Thoracic aorta (tissue), 2 donors: ENCODE measurements around the gene SBF1. TPM values are rescaled to one million over a fixed set of nuclear protein-coding genes. Genes with fewer than 3 reads are reported as not detected.
"Not testable (repeated sequence)": the region's sequence is repeated elsewhere in the genome, so short reads cannot be mapped to it uniquely, and the experiment has no call there.

Source experiments
- ATAC-seq: fragments of 150-250 bp; one replicate; pipeline ENCODE4 v1.8.0; 2017; ENCODE audit warnings: low read depth; ENCODE audit not compliant: insufficient number of reproducible peaks, low FRiP score
- DNase-seq: peaks from one replicate; pipeline ENCODE4 v3.0.0-alpha.2; 2020; ENCODE audit warnings: low spot score
- H3K27ac ChIP-seq, 2 donors: fragments of 200-600 bp; sonication (generic); 1 replicate in 1 of 2; 2 replicates in 1 of 2; pipeline ENCODE4 v1.5.1; 2016; ENCODE audit warnings: mild to moderate bottlenecking in 2 of 2, moderate library complexity in 2 of 2
- H3K27me3 ChIP-seq: fragments of 200-600 bp; sonication (generic); replicated peaks from 2 replicates; pipeline ENCODE4 v1.6.0; 2016; ENCODE audit warnings: mild to moderate bottlenecking; ENCODE audit not compliant: insufficient read depth
- H3K36me3 ChIP-seq: fragments of 200-600 bp; sonication (generic); one replicate; pipeline ENCODE4 v1.5.1; 2016
- H3K4me1 ChIP-seq, 2 donors: fragments of 200-600 bp; sonication (generic); 1 replicate in 1 of 2; 2 replicates in 1 of 2; pipeline versions ENCODE4 v1.5.1 to v1.6.0; 2016; ENCODE audit warnings: low read depth in 2 of 2, mild to moderate bottlenecking in 1 of 2; ENCODE audit not compliant: control insufficient read depth in 1 of 2
- H3K4me3 ChIP-seq: fragments of 200-600 bp; sonication (generic); 2 replicates; pipeline ENCODE4 v1.5.1; 2016; ENCODE audit warnings: mild to moderate bottlenecking
- H3K9me3 ChIP-seq: fragments of 200-600 bp; sonication (generic); 2 replicates; pipeline ENCODE4 v1.5.1; 2016
- total RNA-seq, 2 donors: library from RNA; depleted of rRNA; stranded (reverse); fragments of >200 nt; gene quantifications; one replicate each; pipeline versions ENCODE4 v1.1.0 to v1.2.3, GENCODE V29; 2016
- TF ChIP-seq, protein P1 (sequence below): fragments of 200-600 bp; sonication (generic); IDR thresholded peaks from one replicate; pipeline ENCODE4 v1.5.1; 2019; ENCODE audit warnings: antibody characterized with exemption

SBF1 gene
- total RNA-seq, 2 donors from 2014 or later: 72.9 to 99.9 TPM

DNA sequence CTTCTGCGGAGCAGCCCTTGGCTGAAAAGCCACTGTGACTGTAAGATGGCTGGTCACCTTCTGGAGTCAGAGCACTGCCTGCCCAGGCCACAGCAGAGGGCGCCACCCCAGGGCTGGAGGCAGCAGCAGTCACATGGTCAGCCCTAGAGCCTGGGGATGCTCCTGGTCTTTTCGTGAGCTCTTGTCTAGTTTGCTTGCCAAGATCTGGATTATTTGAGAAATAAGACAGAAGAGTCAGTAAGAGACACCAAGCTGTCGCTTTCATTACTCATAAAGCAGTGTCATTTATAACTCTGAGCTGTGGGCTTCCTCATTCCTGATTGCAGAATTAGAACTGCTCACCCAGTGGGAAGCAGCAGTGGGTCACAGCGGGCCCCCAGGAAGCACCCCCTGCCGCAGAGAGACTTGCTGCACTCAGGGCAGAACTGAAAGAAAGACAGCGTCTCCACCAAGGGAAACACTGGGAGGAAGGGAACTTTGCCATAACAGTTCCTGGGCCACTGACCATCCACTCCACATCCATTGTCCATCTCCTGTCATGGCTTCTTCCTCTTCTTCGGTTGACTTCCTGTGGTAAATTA lies 75.0 kb downstream of the SBF1 start:
- TF ChIP-seq, protein P1, sequence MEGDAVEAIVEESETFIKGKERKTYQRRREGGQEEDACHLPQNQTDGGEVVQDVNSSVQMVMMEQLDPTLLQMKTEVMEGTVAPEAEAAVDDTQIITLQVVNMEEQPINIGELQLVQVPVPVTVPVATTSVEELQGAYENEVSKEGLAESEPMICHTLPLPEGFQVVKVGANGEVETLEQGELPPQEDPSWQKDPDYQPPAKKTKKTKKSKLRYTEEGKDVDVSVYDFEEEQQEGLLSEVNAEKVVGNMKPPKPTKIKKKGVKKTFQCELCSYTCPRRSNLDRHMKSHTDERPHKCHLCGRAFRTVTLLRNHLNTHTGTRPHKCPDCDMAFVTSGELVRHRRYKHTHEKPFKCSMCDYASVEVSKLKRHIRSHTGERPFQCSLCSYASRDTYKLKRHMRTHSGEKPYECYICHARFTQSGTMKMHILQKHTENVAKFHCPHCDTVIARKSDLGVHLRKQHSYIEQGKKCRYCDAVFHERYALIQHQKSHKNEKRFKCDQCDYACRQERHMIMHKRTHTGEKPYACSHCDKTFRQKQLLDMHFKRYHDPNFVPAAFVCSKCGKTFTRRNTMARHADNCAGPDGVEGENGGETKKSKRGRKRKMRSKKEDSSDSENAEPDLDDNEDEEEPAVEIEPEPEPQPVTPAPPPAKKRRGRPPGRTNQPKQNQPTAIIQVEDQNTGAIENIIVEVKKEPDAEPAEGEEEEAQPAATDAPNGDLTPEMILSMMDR: no peak
- ATAC-seq (no peak), DNase-seq (no peak)
- Histone ChIP-seq H3K27ac (peak overlapping the region in 1 of 2 donors; percentile 25), H3K4me3 (no peak overlapping the region), H3K4me1 (peaks cover 0 to 4% of the 10 kb centered on the region in 2 donors), H3K27me3 (no peaks in the 10 kb centered on the region), H3K9me3 (no peaks in the 10 kb centered on the region), H3K36me3 (peaks cover 2% of the 10 kb centered on the region)

DNA sequence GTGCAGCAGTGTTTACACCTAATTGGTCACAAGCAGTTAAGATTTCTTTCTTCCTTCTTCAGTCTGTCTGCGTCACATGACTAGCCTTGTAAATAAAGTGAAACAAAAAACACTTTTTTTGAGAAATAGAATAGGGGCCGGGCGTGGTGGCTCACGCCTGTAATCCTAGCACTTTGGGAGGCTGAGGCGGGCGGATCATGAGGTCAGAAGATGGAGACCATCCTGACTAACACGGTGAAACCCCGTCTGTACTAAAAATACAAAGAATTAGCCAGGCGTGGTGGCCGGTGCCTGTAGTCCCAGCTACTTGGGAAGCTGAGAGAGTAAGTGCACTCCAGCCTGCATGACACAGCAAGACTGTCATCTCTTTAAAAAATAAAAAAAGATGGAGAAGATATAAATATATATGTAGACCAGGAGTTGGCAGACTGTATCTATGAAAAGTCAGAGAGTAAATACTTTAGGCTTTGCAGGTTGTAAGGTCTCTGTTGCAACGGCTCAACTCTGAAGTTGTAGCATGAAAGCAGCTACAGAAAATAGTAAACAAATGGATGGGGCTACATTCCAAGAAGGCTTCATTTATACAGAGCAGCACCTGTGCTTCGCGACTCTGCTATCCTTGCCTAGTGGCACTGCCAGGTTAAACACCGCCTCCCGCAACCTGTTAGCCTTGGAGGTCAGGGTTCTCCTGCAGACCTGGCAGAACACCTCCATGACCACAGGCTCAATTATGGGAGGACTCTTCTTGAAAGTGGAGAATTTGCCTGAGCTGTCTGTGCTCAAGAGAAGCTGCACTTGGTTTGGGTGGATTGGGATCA lies 75.8 kb downstream of the SBF1 start:
- Histone ChIP-seq H3K9me3 (no peaks in the 10 kb centered on the region), H3K4me1 (peaks cover 0 to 4% of the 10 kb centered on the region in 2 donors), H3K4me3 (no peak overlapping the region), H3K27ac (peak overlapping the region in 1 of 2 donors; percentile 25), H3K27me3 (no peaks in the 10 kb centered on the region), H3K36me3 (peaks cover 2% of the 10 kb centered on the region)
- DNase-seq: no peak
- ATAC-seq: no peak
- TF ChIP-seq, protein P1: no peak

DNA sequence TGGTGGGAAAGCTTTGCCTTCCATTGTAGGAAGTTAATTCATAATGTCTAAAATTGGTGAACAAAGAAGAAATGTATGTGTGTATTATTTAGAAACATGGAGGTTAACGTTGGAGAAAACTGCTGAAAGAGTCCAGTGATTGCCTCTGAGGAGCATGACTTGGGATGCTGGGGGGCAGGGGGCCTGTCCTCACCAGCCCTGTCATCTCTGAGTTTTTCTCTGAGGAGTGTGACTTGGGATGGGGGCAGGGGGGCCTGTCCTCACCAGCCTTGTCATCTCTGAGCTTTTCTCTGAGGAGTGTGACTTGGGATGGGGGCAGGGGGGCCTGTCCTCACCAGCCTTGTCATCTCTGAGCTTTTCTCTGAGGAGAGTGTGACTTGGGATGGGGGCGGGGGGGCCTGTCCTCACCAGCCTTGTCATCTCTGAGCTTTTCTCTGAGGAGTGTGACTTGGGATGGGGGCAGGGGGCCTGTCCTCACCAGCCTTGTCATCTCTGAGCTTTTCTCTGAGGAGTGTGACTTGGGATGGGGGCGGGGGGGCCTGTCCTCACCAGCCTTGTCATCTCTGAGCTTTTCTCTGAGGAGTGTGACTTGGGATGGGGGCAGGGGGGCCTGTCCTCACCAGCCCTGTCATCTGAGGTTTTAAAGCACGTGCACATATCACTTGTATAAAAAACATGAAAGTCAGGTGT lies 77.3 kb downstream of the SBF1 start:
- H3K36me3 ChIP-seq, H3K27ac ChIP-seq, H3K4me3 ChIP-seq, H3K4me1 ChIP-seq, DNase-seq, H3K9me3 ChIP-seq, ATAC-seq, H3K27me3 ChIP-seq: not testable (repeated sequence)

DNA sequence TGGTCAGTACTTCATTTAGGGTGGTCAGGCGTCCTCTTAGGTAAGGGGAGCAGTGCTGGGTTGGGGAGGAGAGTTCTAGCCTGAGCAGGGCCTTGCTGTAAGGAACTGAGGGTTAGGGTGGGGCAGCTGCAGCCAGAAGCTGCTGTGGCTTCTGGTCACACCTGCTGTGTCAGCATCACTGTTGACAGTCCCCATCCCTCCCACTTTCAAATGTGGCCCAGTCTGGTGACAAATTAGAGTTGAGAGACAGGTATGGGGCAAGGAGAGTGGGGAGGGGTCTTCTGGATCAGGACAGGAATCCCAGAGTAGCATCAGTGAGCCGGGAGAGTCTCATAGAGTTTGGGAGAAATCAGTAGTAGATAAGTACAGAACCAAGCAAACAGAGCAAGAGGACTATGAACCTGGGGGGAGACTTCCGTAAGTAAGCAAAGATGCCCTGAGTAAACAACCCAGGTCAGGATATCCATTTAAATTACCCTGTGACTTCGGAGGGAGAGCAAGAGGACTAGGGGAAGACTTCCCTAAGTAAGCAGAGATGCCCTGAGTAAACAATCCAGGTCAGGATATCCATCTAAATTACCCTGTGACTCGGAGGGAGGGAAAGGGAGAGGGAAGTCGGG lies 78.0 kb downstream of the SBF1 start:
- TF ChIP-seq, protein P1: no peak

More for the DNA sequence above, 78.0 kb downstream of the SBF1 start:
- DNase-seq (no peak), ATAC-seq (no peak)
- no peaks in the 10 kb centered on the region for H3K9me3 ChIP-seq
- H3K36me3 ChIP-seq: peaks cover 2% of the 10 kb centered on the region
- H3K4me1 ChIP-seq: peaks cover 0 to 4% of the 10 kb centered on the region in 2 donors
- H3K4me3 ChIP-seq: no peak overlapping the region
- H3K27me3 ChIP-seq: no peaks in the 10 kb centered on the region
- H3K27ac ChIP-seq: no peak overlapping the region

Other genes starting within 250 kb of the SBF1 start
- 10 to 100 TPM; 52.3 to 80.1 TPM for gene TUBGCP6, start 230.0 kb downstream of the SBF1 start, total RNA-seq
- 10 to 100 TPM; 55.2 to 60.0 TPM for gene HDAC10, start 223.8 kb downstream of the SBF1 start, total RNA-seq
- gene MAPK12, start 213.4 kb downstream of the SBF1 start, total RNA-seq: 10 to 100 TPM in 1 of 2 donors, 1 to 10 TPM in 1; 8.9 to 10.4 TPM
- gene MAPK11, start 204.7 kb downstream of the SBF1 start, total RNA-seq: 1 to 10 TPM; 5.8 to 8.8 TPM
- 100 to 1,000 TPM; 169 to 218 TPM for gene PLXNB2, start 167.4 kb downstream of the SBF1 start, total RNA-seq
- 1 to 10 TPM; 4.2 to 6.0 TPM for gene DENND6B, start 148.0 kb downstream of the SBF1 start, total RNA-seq
- 10 to 100 TPM; 61.2 to 73.6 TPM for gene PPP6R2, start 131.7 kb downstream of the SBF1 start, total RNA-seq
- under 1 TPM in 1 of 2 donors, not detected in 1; 0.14 TPM for gene ADM2, start 6.5 kb upstream of the SBF1 start, total RNA-seq
- not detected for gene MIOX, start 11.8 kb upstream of the SBF1 start, total RNA-seq
- gene LMF2, start 32.7 kb upstream of the SBF1 start, total RNA-seq: 10 to 100 TPM; 61.9 to 87.6 TPM
- 10 to 100 TPM; 40.8 to 50.4 TPM for gene NCAPH2, start 33.2 kb upstream of the SBF1 start, total RNA-seq
- 1 to 10 TPM; 3.5 to 4.5 TPM for gene SCO2, start 50.6 kb upstream of the SBF1 start, total RNA-seq
- 10 to 100 TPM; 90.4 to 95.7 TPM for gene TYMP, start 55.0 kb upstream of the SBF1 start, total RNA-seq
- not detected for gene KLHDC7B, start 70.9 kb upstream of the SBF1 start, total RNA-seq
- not detected for gene SYCE3, start 87.9 kb upstream of the SBF1 start, total RNA-seq
- gene CPT1B, start 103.4 kb upstream of the SBF1 start, total RNA-seq: 10 to 100 TPM; 14.6 to 21.4 TPM
- 10 to 100 TPM; 52.6 to 78.7 TPM for gene CHKB, start 107.8 kb upstream of the SBF1 start, total RNA-seq
- under 1 TPM; 0.41 to 0.92 TPM for gene MAPK8IP2, start 125.8 kb upstream of the SBF1 start, total RNA-seq
- gene ARSA, start 153.1 kb upstream of the SBF1 start, total RNA-seq: 10 to 100 TPM; 38.4 to 75.4 TPM
- gene SHANK3, start 197.8 kb upstream of the SBF1 start, total RNA-seq: 10 to 100 TPM; 10.7 to 14.3 TPM